CD4-positive, alpha-beta T cell treated with Interleukin-17A for 4 hours (primary cell): ENCODE data around the gene TAGLN3.

Experiments used
- DNase-seq: peaks from one replicate; pipeline ENCODE4 v3.0.0-alpha.2; 2020; ENCODE audit warnings: mixed read lengths

TAGLN3 gene

DNA sequence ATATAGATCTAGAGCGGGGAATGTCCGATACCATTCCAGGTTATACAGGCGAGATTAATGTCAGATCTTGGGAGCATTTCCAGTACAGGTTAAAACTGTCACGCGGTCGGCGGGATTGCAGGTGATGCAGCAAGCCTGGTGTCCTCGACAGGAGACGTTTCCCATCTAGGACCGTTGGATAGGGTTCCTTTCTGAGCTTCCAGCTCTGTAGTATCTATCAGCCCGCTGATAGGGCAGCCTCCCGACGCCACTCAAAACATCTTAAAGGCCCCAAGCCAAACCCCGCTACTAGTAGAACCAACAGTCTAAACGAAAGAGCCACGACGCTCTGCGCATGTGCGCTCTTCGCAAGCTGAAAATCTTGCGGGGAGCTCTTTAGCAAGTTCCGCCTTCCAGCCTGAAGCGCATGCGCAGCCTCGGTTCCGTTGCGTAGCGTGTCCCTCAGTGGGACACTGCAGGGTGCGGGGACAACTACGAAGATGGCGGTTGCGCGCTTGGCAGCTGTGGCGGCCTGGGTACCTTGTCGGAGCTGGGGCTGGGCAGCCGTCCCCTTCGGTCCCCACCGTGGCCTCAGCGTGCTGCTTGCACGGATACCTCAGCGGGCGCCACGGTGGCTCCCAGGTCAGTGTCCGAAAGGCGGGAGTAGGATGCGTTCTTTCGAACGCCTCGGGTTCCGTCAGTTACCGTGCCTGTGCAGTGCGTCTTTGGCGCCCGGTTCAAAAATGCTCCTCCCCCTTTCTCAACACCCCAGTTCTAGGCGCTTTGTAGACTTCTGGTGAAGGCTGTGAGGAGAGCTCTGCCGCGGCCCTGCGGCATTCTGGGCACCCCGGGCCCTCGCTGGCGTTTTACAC, 19.9 kb upstream of the TAGLN3 start, which contains the start of gene ABHD10:
Gene ABHD10 (plus strand): TSS at position 444 of the 851 bp plus-strand sequence. CDS start 36 bp downstream, at position 480.
- peak; percentile 98 for DNase-seq

DNA sequence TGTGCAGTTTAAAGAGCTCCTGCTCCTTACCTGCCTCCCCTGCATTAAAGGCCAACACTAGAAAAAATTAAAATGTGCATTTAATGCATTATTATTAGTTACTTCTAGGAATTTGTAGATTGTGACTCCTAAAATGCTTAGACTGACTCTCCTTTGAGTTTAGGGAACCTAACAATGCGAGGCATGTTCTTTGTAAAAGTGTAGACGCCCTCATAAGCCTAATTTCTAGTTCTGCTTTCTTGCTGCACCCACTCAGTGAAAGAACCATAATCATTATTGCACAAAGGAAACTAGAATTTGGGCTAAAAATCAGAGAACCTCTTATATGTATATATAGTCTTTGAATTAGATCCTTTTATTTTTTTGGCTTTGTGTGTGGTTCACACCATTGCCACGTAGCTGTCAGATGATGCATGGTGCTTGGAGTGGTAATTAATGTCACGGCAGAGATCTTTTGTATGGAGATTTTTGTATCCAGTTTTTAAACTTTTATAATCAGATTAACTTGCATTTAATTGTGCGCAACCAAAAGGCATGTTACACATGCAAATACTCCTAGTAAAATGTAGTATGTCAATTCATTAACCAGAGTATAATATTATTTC, 19.2 kb upstream of the TAGLN3 start:
- DNase-seq, result no peak

DNA sequence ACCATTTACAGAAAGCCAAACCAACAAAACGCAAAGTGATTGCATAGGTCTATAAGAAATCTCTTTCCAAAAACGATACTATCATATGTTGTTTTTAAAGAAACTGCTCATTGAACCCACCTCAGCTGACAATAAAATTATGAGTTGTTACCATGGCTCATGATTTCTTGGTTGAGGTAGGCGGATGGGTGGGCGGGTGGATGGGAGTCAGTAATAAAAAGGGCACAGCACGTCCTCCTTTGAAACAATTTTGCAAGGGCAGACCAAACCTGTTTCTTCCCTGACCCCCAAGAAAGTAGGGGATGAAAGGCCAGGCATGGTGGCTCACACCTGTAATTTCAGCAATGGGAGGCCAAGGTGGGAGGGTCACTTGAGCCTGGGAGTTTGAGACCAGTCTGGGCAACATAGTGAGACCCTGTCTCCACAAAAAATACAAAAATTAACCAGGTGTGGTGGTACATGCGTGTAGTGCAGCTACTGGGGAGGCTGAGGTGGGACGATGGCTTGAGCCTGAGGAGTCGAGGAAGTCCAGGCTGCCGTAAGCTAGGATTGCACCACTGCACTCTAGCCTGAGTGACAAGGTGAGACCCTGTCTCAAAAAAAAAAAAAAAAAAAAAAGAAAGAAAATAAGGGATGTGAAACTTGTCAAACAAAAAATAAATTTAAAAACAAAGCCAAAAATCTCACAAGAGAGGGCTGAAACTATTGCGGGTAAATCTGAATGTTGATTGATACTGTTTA, 17.8 kb upstream of the TAGLN3 start:
- no peak for DNase-seq

DNA sequence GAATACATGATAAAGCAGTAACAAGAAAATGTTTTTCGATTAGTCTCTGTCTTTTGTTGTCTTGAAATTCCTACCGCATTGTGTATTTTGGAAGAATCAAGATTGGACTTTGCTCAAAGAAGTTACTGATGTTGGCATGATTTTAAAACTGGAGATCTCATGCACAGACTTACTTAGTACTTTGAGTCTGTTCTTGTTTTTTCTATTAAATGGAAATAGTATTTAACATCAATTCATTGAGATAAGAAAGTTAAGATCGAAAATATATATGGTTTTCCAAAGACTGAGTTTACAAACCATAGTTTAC, 17.3 kb upstream of the TAGLN3 start:
- no peak for DNase-seq

DNA sequence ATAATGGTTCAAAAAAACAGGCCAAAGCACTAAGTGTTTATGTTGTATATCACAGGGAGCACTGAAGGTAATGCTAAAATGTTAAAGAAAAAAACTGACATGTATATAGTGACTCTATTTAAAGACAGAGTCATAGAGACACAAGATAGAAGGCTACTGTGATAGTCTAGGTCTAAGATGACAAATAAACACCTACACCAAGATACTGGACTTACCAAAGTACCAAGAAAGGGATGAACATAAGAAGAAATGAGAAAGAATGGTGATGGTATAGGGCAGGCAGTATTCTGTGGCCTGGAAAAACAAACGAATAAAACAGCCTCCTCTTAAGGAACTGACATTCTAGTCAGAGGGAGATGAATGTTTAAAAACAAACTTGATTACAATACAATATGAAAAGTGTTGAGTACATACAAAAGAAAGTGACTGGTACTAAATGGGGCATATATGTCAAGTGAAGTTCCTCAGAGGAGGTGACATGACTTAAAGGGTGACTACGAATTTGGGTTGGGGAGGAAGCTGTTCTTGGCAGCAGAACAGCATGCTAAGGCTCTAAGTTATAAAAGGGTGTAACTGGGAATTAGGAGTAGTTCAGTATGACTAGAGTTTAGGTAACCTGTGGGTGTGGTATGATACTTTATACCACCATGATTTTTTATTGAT, 14.0 kb upstream of the TAGLN3 start:
- DNase-seq, result no peak

DNA sequence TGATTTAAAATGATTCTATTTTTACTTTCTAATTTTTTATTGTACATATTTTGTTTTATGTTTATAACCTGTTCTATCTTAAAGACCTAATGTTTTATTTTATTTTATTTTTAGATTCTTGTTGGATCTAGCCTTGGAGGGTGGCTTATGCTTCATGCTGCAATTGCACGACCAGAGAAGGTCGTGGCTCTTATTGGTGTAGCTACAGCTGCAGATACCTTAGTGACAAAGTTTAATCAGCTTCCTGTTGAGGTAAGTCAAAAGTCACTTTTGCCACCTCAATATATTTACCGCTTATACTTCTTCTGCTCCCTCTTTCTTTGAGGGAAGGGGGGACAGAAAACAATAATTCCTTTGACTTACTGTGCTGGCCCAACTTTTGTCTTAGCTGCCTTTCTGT, 11.9 kb upstream of the TAGLN3 start:
- no peak for DNase-seq

DNA sequence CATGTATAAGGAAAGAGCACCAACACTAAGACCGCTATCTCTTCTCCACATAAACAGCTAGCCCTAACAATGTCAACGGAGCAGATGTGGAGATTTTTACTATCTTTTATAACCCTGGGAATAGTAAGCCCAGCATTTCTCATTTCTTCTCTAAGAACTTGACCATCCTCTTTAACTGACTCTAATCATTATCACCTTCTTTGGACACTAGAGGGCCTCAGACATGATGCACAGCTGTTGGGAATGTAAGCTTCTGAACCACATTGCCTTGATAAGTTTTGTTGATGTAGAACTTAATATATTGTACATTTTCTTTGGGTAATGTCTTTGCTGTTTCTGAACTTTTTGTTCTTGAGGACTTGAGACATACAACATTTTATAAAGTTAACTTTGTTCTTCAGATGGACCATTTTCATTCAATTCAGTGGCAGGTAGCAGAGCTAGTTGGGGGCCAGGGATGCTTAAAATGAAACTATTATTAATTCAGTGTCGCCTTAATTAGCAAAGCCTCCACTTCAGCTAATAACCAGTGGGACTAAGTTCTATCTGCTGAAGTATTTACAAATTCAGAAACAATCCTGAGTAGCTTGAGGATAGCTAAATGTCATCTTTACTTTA, 9.6 kb upstream of the TAGLN3 start:
- DNase-seq, result peak; percentile 18

DNA sequence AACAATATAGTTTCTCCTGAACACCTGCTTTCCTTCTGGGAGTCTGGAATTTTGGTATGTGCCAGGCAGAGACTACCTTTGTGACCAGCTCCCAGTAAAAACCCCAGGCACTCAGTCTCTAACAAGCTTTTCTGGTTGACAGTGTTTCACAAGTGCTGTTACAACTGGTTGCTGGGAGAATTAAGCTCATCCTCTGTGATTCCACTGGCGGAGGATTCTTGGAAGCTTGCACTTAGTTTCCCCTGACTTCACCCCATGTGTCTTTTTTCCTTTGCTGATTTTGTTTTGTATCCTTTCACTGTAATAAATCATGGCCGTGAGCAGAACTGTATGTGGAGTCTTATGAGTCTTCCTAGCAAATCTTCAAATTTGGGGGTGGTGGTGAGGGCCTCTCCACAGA, 5.7 kb upstream of the TAGLN3 start:
- DNase-seq, result no peak

DNA sequence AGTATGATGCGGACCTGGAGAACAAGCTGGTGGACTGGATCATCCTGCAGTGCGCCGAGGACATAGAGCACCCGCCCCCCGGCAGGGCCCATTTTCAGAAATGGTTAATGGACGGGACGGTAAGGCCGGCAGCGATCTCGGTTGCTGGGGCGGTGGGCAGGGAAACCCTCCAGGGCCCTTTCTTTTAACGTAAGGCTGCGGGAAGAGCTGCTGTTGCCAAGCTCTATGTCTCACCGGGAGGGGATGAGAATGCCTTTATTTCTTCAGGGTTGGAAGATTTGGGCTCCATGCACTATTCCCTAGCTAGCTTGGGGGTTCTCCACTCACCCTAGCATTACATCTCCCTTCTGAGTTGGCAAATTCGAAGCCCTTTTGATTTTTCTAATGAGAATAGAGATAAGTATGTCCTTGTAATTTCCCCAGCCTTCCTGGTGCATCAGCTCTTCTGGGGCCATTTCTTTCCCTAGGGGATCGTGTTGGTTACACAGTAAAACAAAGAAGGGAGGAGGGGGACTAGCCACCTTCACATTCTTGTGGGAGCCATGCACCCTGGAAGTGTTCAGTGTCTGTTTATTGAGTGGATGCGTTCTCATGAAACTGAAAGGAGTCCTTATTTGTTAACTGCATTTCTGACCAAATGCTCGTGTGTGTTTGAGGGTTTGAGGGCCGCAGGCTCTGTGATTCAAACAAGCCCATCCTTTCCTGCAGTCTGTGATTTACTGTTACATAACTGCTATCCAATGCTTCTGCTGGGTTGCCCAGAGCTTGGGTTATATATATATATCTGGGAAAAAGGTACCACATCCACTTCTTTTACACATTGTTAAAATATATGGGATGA, 982 bp downstream of the TAGLN3 start:
- no peak for DNase-seq

DNA sequence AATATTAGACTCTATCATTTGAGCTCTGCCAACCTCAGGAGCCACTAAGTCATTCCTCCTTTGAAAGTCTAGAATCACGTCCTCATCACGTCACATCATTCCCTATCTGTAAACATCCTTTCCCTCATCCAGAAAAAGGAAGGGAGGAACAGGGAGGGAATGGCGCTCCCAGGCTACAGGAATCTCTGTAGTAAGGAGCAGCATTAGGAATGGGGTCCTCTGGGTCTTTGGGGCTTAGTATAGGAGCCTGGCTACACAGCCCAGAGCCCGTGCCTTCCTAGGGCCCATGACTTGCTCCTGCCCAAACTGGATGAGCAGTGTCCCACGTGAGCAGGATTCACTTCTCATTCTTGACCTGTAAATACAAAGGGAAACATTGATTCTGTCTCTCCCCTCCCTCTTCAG, 1.6 kb downstream of the TAGLN3 start:
- DNase-seq, result no peak

DNA sequence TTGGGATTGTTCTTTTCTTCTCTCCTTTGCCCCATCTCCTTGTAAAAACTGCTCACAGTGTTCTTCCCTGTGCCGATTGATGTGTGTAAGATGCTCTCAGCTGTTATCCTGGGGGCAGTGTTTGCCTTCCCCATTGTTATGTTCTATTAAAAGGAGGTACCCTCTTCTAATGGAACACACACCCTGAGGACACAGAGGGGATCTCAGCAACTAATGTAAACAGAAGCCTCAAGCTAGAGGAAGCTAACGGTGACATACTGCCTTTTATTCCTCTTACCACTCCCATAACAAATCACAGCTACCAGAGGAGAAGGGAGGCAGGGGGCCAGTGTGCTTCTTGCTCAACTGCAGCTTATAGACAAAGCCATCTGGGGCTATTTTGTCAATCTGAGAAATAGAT, 2.2 kb downstream of the TAGLN3 start:
- no peak for DNase-seq

DNA sequence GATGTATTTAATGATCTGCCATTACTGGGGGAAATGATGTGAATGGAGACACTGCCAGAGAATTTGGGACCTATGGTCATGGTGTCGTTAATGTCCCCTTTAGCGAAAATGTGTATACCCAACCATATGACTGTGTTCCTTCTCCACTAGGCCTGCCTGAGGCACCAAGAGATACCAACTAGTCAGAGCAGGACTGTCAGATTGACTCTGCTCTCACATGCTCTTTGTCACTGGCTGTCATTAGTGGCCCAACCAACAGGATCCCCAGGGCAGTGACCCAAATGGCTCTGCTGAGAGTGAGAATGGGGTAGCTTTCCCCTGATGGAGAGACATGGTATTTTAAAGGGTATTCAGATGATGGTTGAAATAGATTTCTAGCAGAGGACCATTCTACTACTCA, 2.8 kb downstream of the TAGLN3 start:
- no peak for DNase-seq

DNA sequence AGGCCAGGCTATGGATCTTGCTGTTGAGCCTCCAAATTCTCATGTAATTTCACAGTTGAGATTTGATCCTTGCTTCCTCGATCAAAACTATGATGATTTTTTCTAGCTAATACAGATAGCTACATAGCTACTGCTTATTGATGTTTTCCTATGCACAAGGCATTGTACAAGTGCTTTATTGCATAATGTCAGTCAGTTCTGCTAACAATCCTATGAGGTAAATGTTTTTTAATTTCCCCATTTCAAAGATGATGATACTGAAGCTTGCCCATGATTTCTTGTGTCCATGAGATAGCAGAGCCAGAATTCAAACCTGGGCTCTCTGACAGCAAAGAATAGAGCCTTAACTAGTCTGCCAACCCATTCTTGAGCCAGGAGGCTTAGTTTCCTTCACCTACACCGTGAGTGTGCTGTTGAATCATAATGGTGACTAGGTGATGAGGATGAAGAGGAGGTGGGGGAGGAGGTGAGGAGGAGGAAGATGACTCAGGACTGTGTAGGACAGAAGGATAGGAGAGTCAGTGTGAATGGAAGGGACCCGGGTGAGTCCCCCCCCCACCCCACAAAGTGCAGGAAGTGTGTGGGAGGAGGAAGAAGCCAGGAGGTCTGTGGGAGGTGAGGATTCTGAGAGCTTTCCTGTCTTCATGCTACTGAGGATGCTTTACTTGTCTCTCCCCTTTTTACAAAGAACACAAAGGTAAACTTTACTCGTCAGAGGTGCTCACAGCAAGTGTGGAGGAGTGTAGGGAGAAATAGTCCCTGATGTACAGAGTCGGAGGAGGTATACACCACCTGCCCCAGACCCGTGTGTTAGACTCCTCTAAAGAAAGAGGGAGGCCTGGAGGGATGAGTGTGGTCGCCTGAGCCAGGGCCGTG, 3.6 kb downstream of the TAGLN3 start:
- peak; percentile 61 for DNase-seq

DNA sequence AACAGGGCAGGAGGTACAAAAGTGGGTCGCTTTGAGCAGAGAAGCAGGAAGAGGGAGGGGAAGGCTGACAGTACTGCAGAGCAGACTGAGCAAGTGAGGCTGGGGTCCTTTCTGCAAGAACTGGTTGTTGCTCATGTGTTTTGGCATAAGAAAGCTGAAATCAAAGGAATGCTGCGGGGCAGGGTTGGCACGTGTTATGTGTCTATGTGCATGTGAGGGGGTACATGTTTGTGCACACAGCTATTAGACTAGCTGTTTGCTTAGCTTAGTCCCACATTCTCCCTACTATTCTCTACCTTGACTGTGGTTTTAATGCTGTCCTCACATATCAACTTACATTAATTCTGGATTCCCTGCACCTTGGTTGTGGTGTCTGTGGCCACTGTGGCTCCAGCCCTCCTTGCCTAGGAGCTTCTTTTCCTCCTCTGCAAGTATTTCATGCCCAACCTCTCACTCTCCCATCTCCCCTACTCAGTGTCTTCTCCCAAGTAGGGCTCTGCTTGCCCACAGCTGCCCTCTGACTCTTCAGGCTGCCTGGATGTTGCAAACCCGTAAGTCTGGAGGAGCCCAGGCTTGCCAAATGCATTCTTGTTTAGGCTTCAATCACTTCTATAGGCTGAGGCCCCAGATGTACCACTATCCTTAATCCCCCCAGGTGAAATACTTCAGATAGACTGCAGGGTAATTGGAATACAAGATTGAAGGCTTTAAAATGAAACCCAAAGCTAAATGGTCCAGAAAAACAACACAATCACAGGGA, 4.8 kb downstream of the TAGLN3 start:
- DNase-seq, result no peak

DNA sequence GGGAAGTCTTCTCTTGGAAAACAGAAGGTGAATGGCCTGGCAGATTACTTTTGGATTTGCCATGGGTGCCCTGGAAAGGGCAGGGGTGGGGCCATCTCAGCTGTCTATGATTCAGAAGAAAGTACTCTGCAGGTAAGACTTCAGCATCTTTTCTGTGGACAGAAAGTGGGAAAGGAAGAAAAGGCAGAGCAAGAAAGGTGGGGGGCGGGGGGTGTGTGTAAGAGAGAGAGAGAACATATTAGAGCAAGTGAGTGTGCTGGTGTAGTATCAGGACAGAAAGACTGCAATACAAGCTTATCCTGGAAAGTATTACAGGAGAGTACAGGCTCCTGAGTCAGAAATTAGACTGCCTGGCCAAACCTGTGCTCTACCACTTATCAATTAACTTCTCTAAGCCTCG, 5.5 kb downstream of the TAGLN3 start:
- no peak for DNase-seq

DNA sequence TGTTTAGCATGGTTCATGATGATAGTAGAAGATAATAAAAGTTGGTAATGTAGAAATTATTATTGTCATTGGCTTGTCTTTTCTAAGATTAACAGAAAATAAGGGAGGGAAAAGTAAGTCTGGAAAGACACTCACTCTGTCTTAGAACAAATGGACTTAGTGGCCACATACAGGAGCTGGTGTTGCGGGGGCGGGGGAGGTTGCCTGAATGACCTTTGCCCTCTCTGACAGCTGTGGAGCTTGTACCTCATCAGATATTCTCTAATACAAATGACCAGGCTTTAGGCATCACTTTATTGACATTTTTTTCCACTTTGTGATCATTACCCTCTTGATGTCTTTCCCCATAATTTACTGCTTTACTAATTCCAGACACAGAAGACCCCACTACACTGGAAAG, 5.9 kb downstream of the TAGLN3 start:
- no peak for DNase-seq

DNA sequence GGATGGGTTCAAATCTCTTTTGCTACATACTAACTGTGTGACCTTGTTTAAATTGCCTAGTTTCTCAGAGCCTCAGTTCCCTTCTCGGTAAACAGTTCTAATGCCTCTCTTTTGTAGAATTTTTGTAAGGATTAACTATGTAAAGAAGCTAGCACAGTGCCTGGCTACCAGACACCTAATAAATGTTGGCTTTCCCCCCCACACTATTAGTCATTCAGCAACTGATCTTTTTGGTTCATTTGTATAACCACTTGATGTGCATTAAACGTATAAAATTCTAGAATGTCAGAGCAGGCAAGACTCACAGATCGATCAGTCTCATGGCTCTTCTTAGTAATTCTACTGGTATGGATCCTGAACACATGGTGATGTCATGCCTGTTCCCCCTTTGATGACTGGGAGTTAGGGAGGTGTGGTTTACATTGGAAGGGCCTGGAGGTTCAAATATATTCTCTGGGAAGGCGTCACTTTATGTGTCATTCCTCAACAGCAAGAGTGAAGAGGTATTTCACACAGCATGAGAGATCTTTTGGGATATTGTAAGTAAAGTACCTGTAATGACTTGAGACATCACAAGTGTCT, 6.5 kb downstream of the TAGLN3 start:
- no peak for DNase-seq

DNA sequence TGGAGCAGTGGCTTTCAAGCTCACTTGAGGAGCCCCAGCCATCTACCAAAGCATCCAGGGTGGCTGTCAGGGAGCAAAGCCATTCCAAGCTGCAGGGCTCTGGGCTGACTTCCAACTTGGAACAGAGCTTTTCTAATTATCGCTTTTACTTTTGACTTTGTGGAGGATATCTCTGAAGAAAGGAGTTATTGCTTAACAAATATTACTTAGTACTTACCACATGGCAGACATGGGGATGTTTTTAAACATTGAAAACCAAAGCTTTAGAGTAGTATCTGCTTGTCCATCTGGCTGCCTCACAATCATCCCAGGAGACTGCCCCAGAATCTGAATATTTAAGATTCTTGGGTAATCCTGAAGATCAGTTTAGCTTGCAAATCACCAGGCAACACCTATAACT, 8.9 kb downstream of the TAGLN3 start:
- no peak for DNase-seq

DNA sequence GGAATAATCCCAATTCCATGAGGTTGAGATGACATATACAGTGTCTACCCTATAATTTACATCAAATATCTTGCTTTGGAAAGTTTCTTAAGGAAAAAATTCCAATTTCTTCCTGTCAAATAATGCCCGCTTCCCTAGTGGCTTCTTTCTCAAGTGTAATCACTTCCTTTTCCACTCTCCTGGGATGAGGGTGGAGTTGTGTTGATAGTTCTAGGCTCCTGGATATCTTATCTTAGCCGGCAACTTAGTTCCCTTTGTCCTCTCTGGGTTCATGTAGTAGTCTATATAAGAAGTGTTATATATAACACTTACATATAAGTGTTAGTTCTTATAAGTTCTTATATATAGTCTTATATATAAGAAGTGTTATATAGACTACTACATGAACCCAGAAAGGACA, 10.9 kb downstream of the TAGLN3 start:
- DNase-seq, result no peak

DNA sequence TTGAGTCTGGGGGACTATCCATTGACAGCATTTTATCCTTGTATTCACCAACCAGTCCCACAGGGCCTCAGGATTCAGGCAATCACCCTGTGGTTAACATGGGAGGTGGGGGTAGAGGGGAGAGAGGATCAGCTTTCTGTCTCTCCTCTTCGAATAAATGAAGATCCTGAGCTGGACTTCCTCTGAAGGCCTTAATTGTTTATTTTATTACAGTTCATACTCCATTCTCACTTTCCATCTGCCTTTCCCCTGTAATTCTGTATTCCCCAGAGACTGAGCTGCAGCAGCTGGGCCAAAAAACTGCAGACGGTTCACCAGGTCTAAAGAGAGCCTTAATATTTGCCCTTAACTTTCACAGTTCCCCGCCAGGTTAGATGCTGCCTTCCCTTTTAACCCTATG, 11.9 kb downstream of the TAGLN3 start:
- no peak for DNase-seq
